ENCODE results near the gene KCNQ1.

GRCh38 chr11:2672553-2673249, 227.9 kb downstream of the KCNQ1 start:
- no peak for TF ChIP-seq CTCF (conservative IDR thresholded peaks at IDR 0.05 in 1 of 2, IDR thresholded peaks at IDR 0.05 in 1 of 2; ENCODE audit: low read depth in 1 of 2, low read length in 2 of 2)
- no peak for TF ChIP-seq EZH2 (IDR thresholded peaks at IDR 0.05; ENCODE audit: low read length, missing control alignments)

All from fibroblast of lung (primary cell).